22Rv1 (cell line): ENCODE results near the gene AK2.

Source experiments
- ZFX ChIP-seq: fragments of 450-650 bp; IDR thresholded peaks from 2 replicates; pipeline ENCODE4 v1.6.1; 2017; ENCODE audit warnings: antibody characterized with exemption, borderline replicate concordance
- TF ChIP-seq, protein P1 (sequence below): fragments of 450-650 bp; IDR thresholded peaks from 2 replicates; pipeline ENCODE4 v1.5.1; 2017; ENCODE audit warnings: mild to moderate bottlenecking

DNA sequence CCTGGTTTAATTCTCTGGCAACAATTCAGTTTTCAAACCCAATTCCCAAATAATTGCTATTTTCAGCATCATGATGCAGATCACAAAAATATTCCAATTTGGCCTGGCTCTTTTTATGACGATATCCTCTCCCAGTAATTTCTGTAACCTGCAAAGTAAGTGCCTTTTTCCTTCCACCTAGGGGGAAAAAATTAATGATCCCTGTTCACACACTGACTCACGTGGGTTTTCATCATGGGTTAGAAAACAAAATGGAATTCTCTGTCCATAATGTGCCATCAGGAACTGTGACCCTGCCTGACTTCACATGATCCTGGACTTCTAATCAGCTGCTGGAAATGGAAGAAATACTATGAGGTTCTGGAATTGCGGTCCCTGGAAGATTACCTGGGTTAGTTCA is 24.5 kb downstream of the AK2 start:
- TF ChIP-seq, protein P1, sequence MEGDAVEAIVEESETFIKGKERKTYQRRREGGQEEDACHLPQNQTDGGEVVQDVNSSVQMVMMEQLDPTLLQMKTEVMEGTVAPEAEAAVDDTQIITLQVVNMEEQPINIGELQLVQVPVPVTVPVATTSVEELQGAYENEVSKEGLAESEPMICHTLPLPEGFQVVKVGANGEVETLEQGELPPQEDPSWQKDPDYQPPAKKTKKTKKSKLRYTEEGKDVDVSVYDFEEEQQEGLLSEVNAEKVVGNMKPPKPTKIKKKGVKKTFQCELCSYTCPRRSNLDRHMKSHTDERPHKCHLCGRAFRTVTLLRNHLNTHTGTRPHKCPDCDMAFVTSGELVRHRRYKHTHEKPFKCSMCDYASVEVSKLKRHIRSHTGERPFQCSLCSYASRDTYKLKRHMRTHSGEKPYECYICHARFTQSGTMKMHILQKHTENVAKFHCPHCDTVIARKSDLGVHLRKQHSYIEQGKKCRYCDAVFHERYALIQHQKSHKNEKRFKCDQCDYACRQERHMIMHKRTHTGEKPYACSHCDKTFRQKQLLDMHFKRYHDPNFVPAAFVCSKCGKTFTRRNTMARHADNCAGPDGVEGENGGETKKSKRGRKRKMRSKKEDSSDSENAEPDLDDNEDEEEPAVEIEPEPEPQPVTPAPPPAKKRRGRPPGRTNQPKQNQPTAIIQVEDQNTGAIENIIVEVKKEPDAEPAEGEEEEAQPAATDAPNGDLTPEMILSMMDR: no peak
- no peak for TF ChIP-seq ZFX
